GM21529 (cell line): Measurements from ENCODE around the gene IRX2.

Source experiments
- ATAC-seq: cut with Tn5 transposase; IDR thresholded peaks from one replicate; pipeline ENCODE4 v1.9.1; 2021; ENCODE audit not compliant: unreplicated experiment

Gene IRX2

DNA sequence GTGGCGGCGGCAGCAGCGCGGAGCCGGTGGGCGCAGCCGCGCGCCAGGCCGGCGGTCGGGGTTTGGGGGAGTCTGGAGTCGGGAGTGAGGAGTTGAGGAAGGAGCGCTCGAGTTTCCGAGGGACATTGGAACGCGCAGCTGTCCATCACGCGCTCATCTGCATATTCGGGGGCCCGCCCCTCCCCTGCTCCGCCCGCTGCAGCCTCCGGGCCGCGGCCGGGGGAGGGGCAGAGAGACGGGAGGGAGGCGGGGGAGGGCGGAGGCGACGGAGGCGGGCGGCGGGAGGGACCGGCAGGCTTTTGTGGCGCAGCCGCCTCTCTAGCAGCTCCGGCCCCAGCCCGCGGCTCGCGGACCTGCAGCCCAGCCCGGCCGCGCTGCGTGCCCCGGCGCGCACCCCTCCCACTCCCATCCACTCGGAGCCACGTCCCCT, at the start of gene IRX2:
TSS of gene IRX2 (minus strand) at position 86 of the 430 bp plus-strand sequence. CDS start 264 bp downstream, outside the sequence.
- no peak for ATAC-seq

DNA sequence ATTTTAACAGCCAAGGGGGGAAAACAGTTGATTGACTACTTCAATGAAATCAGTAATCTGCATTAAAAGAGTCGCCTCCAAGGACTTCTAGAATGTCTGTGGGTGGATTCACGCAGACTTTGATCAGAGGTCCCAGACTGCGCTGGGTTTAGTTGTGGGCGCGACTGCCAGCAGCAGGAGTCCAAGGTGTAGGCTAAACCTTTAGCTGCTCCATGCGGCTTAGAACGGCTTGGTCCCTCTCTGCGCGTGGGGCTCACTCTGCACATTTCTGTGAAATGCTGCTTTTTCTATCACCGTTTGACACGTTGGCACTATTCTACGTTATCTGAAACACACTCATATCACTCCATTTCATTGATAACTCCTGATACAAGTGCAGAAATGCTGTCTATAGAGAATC, 48.6 kb upstream of the IRX2 start:
- no peak for ATAC-seq

DNA sequence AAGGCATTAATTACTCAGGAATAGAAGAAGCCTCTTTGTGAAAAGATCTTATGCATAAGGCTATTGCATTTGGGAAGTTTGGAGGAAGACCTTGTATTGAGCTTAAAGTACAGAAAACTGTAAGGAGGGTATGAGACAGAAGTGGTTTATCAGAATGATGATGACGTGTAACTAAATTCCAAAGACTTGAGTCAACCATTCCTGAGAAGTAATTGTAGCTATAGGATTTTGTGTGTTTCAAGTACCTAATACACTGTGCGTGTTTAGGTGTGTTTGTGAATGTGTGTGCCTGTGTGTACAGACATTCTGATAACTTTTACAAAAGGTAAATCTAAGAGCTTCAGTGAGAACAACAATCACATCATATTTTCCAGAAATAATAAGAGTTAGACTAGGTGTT, 46.5 kb upstream of the IRX2 start:
- ATAC-seq: no peak

DNA sequence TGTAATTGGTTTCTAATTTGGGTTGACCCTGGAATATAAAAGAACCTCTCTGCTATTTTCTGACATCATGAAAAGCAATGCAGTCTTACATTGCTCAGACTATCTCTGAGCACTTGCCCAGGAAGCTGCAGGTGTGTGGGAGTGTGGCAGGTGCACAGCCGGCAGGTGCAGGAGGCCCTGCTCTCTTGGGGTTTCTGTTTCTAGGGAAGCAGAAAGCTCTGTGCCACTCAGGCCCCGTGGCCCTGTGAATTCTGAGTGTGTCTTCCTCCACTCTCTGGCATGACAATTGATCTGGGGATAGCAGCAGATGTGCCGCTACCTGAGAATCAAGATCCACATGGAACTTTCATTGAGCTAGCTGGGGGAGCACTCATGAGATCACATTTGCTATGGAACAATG, 45.7 kb upstream of the IRX2 start:
- no peak for ATAC-seq

DNA sequence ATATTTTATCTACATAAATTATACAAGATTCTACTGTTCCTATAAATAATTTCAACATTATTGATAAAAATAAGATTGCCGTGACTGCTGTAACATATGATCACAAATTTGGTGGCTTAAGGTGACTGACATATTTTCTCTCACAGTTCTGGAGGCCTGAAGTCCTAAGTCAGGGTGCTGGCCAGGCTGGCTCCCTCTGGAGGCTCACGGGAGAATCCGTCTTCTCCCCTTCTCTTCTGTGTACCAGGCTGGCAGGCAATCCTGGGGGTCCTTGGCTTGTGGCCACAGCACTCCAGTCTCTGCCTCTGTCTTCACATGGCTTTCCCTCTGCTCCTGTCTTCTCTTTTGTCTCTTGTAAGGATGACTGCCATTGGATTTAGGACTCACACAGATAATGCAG, 31.7 kb upstream of the IRX2 start:
- ATAC-seq: no peak

DNA sequence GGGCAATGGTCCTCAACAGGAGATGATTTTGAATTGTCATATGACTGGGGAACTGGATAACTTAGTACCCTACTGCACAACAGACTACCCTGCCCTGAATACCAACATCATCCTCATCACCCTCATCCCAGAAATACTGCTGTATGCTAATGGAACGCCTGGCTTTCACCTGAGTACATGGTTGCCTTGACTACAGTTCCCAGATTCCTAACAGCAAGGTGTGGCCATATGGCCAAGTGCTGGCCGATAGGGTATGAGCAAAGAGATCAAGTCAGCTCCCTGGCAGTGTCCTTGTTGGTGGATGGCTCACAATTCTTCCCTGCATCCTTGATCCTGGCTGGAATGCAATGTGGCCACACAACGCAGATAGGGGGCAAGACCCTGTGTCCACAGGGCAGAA, 31.2 kb upstream of the IRX2 start:
- ATAC-seq: no peak

DNA sequence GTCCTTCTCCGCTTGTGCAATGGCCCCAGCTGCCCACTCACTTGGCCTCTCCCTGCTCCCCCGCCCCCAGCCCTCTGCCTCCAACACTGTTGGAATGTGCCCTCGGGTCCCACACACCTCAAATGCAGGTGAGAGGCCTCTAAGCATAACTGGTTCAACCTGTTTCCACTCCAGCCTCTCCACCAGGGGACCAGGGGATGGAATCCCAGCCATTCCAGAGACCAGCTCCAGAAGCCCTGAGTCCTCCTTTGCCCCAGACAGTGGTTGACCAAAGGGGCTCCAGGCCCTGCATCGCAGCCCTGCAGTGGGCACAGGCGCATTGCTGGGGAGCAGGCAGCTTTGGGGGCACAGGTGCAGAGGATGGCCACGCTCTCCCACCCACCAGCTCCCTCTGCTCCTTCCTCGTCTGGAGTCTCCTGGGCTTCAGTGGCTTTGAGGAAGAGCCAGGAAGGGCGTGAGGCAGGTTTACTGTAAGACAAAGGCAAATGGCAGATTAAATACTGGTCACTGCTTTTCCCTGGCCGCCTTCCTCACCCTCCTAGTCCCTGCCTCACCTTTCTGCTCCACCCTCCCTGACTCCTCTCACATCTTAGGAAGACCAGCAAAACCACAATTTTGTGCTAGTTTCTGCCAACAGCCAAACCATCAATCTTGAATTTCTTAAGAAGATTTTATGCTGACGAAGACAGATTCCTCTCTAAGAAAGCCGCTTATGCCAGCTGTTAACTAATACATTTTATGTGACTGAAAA, 29.1 kb upstream of the IRX2 start:
- no peak for ATAC-seq

DNA sequence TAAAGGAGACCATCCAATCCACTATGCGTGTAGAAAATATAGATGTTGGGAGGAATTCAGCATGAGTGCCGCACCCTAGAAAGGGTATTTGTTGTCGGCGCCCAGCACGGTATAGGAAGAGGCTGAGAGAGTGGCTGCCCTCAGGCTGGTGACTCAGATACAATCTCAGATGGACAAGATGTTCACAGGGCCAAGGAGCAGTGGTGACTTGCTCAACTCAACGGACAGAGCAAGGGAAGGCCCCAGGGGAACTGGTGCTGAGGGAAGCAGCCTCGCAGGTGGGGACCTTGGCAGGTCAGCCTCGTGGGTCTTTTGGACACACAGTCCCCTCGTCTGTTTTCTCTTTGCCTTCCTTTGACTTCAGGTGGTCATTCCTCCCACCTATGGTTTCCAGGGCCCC, 28.0 kb upstream of the IRX2 start:
- no peak for ATAC-seq

DNA sequence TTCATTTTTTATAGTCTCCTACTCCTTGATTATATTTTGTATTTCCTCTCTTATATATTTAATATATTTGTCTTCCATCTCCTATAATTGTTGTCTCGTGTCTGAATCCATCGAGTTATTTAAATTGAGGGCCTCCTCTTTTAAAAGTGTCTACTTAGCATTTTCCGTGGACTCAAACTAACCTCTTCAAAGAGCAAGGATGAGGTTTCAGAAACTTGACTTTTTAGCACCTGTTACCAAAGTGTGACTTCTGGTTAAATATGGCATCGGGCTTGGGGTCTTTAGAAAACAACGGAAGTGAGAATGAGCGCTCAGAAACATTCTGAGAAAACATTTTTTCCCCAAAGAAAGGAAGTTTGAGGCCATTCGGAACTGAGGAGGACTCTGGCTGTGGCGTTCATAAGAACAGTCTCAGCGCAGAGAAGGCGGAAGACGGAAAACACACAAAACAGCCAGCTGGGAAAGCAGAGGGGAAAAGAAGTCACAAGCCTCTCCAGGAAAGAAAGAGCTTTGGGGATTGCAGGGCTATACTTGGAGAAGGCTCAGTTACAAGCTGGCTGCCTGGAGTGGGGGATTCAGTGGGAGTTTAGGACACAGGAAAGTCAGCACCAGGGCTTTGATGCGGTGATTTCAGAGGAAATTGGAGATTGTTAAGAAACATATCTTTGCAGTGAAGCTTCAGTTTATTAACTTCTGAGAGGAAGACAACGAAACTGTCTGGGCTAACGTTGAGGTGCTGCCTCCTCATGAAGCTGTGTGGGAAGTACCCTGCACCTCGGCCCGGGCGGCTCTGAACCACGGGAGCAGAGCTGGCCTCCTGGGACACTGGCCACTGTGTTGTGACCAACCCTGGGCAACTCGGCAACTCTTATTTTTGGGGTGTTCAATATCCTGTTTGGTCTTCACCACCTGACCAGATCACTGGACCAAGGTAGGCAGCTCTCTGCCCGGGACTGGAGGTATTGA, 25.1 kb upstream of the IRX2 start:
- ATAC-seq: no peak

DNA sequence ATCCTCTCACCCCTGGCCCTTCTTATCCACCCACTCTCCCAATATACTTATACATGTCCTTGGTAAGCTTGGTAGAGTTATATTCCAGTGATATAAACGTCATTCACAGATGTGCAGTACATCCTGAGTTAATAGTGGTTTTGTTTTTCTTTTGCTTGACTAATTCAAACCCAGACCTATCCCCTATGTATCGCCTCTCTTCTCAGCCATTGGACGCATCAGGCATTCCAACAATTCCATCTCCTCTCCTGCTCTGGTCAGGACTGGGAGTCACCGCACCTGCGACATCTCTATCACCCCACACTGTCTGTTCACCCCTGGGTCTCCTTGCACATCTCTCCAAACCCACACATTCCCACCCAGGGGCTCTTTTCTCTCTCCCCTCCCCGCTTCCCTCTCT, 21.9 kb upstream of the IRX2 start:
- no peak for ATAC-seq

DNA sequence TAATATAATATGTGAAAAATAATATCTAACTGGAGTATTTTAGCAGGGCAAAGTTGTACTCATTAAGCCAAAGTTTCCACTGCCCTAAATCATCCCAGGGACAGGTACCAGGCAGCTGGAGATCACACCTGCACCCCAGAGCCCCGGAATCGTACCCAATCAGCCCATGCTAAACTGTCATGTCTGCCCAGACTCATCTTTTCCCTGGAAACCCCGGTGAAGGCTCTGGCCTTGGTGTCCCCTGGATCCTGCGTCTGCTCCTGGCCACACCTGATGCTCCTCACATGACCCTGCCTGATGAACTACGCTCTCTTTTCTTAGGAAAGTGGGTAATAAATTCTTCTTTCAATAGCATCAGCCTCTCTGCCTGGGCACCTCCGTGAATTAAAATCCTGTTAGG, 15.6 kb upstream of the IRX2 start:
- no peak for ATAC-seq

DNA sequence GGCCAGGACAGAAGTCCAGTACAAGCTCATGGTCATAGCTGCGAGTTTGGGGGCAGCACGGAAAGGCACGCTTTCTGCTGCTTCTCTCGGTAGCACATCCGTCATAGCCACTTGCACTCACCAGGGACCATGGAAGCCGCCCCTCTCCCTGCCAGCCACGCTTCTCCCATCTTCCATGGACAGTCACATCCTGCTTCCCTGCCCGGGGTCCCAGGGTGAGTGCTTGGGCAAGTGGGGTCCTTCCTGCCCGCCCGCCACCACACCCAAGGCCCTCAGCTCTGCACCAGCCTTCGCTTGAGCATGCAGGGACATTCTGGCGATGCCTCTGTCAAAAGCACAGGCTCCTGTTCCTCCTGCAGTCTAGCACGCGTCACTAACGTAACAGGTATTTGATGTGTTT, 13.1 kb upstream of the IRX2 start:
- ATAC-seq: no peak

DNA sequence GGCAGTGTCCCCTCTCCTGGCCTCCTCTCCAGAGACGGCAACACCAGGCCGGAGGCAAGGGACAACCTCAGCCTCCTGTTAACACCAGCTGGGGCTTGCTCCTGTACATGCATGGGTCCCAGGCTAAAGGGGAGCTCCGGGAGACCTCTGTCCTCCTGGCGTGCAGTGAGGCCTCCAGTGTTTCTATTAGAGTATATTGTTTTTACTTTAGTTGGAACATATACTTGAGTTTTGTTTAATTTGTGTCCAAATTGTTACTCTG, 12.0 kb upstream of the IRX2 start:
- no peak for ATAC-seq

DNA sequence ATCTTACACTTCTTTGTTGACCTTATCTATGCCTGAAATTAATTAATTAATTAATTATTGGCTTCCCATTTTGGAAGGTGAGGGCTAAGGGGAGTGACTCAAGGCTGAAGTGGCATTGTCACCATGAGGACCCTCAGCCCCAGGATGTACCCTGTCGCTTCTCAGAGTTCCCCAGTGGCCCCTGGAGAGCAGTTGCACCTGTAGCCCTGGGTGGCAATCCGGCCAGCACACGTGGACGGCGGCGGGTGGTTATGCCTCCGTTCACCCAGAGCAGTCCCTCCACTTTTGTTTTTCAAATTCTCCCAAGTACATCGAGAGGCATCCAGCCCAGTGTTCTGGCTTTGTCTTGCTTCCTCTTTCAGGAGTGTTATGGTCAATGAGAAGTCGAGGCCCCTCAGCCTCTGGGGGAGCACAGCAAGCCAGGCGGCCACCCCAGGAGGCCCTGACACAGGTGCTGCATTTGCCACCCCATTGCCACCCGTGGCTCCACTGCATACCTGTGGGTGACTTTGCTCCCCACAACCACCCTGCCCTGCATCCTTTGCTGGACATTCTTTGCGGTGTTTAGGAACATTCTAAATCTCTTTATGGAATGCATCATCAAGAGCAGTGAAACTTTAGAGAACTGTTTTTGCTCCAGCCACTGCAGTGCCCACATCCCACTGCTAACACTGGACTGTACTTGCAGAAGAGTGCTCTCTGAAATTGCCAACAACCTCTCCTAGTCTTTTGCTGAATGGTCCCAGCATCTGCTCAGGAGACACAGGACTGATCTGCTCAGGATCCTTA, 11.5 kb upstream of the IRX2 start:
- ATAC-seq: no peak

DNA sequence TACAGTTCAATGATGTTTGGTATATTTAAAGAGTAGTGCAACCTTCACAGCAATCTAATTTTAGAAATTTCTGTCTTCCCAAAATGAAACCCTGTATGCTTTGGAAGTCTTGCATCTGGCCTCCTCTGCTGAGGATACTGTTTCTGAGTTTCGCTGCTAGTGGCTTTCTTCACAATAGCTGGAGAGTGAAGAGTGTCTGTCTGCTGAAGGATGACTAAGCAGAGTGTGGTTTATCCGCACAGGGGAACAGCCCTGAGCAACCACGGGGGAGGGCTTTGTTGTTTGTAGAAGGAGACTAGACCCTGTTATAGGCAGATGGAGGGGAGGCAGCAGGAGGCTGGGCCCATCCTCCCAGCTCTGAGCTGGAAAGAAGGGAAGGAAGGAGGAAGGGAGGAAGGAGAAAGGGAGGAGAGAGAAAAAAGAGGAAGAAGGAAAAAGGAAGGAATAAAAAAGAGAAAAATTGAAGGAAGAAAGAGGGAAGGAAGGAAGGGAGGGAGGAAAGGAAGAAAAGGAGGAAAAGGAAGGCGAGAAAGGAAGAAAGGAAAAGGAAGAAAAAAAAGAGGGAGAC, 10.5 kb upstream of the IRX2 start:
- no peak for ATAC-seq

DNA sequence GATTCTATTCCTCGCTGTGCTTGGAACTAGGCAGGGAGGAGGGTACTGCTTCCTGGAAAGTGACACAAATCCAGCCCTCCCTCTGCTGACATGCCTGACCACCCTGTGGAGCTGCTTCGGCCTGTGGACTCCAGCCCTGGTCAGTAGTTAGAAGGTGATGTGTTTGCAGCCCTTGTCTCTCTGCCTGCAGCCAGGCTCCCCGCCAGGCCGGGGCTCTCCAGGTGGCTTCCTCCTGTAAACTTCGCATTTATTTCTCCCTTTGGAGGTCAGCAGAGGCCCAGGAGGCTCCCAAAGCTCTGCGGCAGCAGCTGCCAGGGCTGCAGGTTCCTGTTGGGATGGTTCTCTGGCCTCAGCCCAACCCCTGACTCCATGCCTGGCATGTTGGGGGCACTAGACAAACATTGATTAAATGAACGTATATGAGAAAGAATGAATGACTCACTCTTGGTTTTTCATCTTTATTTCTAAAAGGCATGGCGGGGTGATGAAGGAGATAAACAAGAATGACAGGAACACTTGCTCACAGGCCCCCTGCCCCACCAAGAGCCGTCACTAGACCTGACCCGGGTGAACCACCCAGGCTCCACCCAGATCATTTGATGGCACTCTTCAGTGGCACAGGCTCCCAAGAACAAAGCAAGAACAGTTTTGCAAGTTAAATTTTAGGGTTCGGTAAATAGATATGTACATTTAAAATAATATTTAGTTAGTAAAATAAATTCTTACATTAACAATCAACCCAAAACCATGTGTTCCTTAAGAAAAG, 8.4 kb upstream of the IRX2 start:
- ATAC-seq: no peak

DNA sequence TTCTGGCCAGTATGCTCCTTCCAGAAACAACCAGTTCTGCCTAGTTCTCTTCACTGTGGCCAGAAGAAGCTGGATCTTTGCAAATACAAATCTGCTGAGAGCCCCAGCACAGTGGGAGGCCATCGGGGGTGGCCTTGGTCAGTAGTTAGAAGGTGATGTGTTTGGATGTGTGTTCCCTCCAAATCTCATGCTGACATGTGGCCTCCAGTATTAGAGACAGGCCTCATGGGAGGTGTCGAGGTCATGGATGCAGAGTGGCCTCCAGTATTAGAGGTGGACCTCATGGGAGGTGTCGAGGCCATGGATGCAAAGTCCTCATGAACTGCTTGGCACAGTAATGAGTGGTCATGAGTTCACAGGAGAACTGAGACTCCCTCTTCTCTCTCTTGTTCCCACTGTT, 7.6 kb upstream of the IRX2 start:
- ATAC-seq: no peak

DNA sequence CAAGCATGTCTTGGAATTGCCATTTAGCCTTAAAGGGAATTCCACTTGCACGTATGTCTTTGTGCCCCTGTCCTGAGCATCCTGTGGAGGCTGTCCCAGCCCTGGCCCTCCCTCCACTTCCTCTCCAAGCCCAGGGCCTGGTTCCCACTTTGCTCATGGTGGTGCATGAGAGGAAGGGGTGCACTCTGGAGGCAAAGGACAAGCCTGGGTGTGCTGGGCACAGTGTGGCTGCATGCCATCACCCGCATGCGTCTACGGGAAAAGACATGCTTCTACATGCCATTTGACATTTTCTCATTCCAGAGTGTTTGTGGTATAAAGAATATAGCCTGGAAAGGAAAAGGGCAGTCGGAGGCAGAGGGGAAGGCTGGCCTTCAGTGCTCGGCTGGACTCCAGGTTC, 7.2 kb upstream of the IRX2 start:
- no peak for ATAC-seq

DNA sequence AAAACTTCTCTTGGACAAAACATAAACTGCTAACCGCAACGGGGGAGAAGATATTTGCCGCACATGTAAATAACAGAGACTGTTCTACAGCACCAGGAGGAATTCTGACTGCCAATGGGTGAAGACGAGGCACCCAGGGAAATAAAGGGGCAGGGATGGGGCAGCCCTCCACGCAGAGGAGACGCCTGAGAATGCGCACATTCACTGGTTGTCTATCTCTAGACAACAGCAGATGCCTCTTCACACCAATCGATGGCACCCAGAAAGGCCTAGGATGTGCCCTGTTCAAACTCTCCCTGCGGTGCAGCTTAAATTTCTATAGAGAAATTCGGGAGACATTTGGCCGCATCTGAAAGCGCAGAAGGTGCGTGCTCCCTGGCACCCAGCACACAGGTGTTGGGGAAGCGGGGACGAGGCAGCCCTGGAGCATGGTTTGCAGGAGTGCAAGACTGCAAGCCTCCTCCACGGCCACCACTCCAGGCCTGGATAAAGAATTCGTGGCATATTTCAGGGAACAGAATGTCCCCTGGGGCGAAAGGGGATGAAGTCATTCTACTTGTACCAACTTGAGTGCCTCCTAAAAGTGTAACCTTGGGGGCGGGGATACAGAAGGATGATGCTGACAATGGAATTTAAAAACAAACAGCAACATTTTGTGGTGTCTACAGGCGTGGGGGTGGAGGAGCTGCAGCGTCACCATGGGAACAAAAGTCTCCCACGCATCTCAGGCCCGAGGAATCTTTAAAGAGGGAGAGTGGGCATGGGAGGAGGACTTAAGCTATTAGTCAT, 6.3 kb upstream of the IRX2 start:
- ATAC-seq: no peak
